T-helper 2 cell treated with Interferon-gamma antibody and Interleukin-4, amounts not matched to agents 5 μg/mL and 100 μg/mL, for 36 hours (primary cell): ENCODE measurements around the gene IFNA4.
"Not testable (repeated sequence)": the region's sequence is repeated elsewhere in the genome, so short reads cannot be mapped to it uniquely, and the experiment has no call there.

ENCODE experiments used
- DNase-seq: peaks from one replicate; pipeline ENCODE4 v3.0.0; 2021; ENCODE audit warnings: low spot score
- H3K27ac Mint-ChIP-seq: one replicate; pipeline ENCODE4 v1.8.0; 2021; ENCODE audit warnings: mild to moderate bottlenecking, mixed read lengths
- H3K27me3 Mint-ChIP-seq: one replicate; pipeline ENCODE4 v1.8.0; 2021; ENCODE audit warnings: low read depth, mixed read lengths
- H3K36me3 Mint-ChIP-seq: one replicate; pipeline ENCODE4 v1.8.0; 2021; ENCODE audit warnings: low read depth, mixed read lengths
- H3K4me1 Mint-ChIP-seq: one replicate; pipeline ENCODE4 v1.8.0; 2021; ENCODE audit warnings: low read depth, mixed read lengths
- H3K4me3 Mint-ChIP-seq: one replicate; pipeline ENCODE4 v1.8.0; 2022; ENCODE audit warnings: mild to moderate bottlenecking, moderate library complexity, mixed read lengths
- H3K9me3 Mint-ChIP-seq: one replicate; pipeline ENCODE4 v1.8.0; 2021; ENCODE audit warnings: mixed read lengths

IFNA4 gene

GRCh38 chr9:21194867-21195776, 7.7 kb upstream of the IFNA4 start:
- not testable (repeated sequence) for H3K4me1 Mint-ChIP-seq, DNase-seq, H3K36me3 Mint-ChIP-seq, H3K9me3 Mint-ChIP-seq, H3K27ac Mint-ChIP-seq
- Mint-ChIP-seq H3K4me3 (peak overlapping the region; percentile 49), H3K27me3 (peaks cover 16% of the 10 kb centered on the region)

- H3K36me3 Mint-ChIP-seq, H3K27ac Mint-ChIP-seq, H3K9me3 Mint-ChIP-seq, DNase-seq, H3K4me1 Mint-ChIP-seq: not testable (repeated sequence)
- Mint-ChIP-seq H3K4me3 (peak overlapping the region; percentile 27), H3K27me3 (peaks cover 21% of the 10 kb centered on the region)
Observed at GRCh38 chr9:21182810-21183736, 4.3 kb downstream of the IFNA4 start.

GRCh38 chr9:21174671-21175070, 12.7 kb downstream of the IFNA4 start:
- H3K27me3 Mint-ChIP-seq, result peaks cover 55% of the 10 kb centered on the region

GRCh38 chr9:21172156-21172555, 15.2 kb downstream of the IFNA4 start:
- peaks cover 5% of the 10 kb centered on the region for H3K4me1 Mint-ChIP-seq
- no peak overlapping the region for H3K4me3 Mint-ChIP-seq
- H3K36me3 Mint-ChIP-seq, result no peaks in the 10 kb centered on the region
- no peak for DNase-seq
- peaks cover 62% of the 10 kb centered on the region for H3K27me3 Mint-ChIP-seq
- no peaks in the 10 kb centered on the region for H3K9me3 Mint-ChIP-seq
- no peak overlapping the region for H3K27ac Mint-ChIP-seq

More at GRCh38 chr9:21174671-21175070, 12.7 kb downstream of the IFNA4 start:
- Mint-ChIP-seq H3K4me3 (no peak overlapping the region), H3K9me3 (no peaks in the 10 kb centered on the region), H3K4me1 (peaks cover 5% of the 10 kb centered on the region), H3K27ac (no peak overlapping the region), H3K36me3 (no peaks in the 10 kb centered on the region)
- no peak for DNase-seq

GRCh38 chr9:21171351-21171750, 16.0 kb downstream of the IFNA4 start:
- Mint-ChIP-seq H3K27me3 (peaks cover 62% of the 10 kb centered on the region), H3K4me1 (peaks cover 5% of the 10 kb centered on the region)

GRCh38 chr9:21166560-21166959, 20.8 kb downstream of the IFNA4 start, which contains the start of gene IFNA21:
Gene IFNA21 (minus strand): TSS chr9:21166660. CDS start chr9:21166612, 48 bp downstream.
- H3K27ac Mint-ChIP-seq, DNase-seq, H3K9me3 Mint-ChIP-seq, H3K4me3 Mint-ChIP-seq, H3K36me3 Mint-ChIP-seq: not testable (repeated sequence)
- Mint-ChIP-seq H3K27me3 (peaks cover 43% of the 10 kb centered on the region), H3K4me1 (peaks cover 18% of the 10 kb centered on the region)

More at GRCh38 chr9:21171351-21171750, 16.0 kb downstream of the IFNA4 start:
- no peak for DNase-seq
- no peaks in the 10 kb centered on the region for H3K36me3 Mint-ChIP-seq
- no peak overlapping the region for H3K4me3 Mint-ChIP-seq
- no peaks in the 10 kb centered on the region for H3K9me3 Mint-ChIP-seq
- no peak overlapping the region for H3K27ac Mint-ChIP-seq

GRCh38 chr9:21165516-21165915, 21.9 kb downstream of the IFNA4 start:
- Mint-ChIP-seq H3K4me3 (no peak overlapping the region), H3K4me1 (peaks cover 28% of the 10 kb centered on the region), H3K36me3 (peaks cover 9% of the 10 kb centered on the region), H3K9me3 (peaks cover 9% of the 10 kb centered on the region), H3K27ac (no peak overlapping the region), H3K27me3 (peaks cover 33% of the 10 kb centered on the region)
- DNase-seq, result no peak

GRCh38 chr9:21160178-21160577, 27.2 kb downstream of the IFNA4 start:
- H3K9me3 Mint-ChIP-seq, result peaks cover 28% of the 10 kb centered on the region
- H3K4me1 Mint-ChIP-seq, result peaks cover 58% of the 10 kb centered on the region
- peak overlapping the region; percentile 77 for H3K4me3 Mint-ChIP-seq
- DNase-seq, result peak; percentile 37
- no peaks in the 10 kb centered on the region for H3K27me3 Mint-ChIP-seq
- H3K36me3 Mint-ChIP-seq, result peaks cover 18% of the 10 kb centered on the region
- H3K27ac Mint-ChIP-seq, result peak overlapping the region; percentile 17

GRCh38 chr9:21155501-21155900, 31.9 kb downstream of the IFNA4 start:
- Mint-ChIP-seq H3K9me3 (peaks cover 19% of the 10 kb centered on the region), H3K4me1 (peaks cover 38% of the 10 kb centered on the region), H3K27me3 (peaks cover 11% of the 10 kb centered on the region), H3K27ac (no peak overlapping the region), H3K36me3 (peaks cover 9% of the 10 kb centered on the region), H3K4me3 (no peak overlapping the region)
- DNase-seq, result no peak

- Mint-ChIP-seq H3K4me3 (peak overlapping the region; percentile 7), H3K27ac (no peak overlapping the region), H3K27me3 (peaks cover 17% of the 10 kb centered on the region), H3K4me1 (peaks cover 28% of the 10 kb centered on the region), H3K36me3 (peaks cover 11% of the 10 kb centered on the region), H3K9me3 (peaks cover 19% of the 10 kb centered on the region)
- DNase-seq, result no peak
Observed at GRCh38 chr9:21154018-21154608, 33.3 kb downstream of the IFNA4 start.

GRCh38 chr9:21153336-21154017, 33.9 kb downstream of the IFNA4 start:
- Mint-ChIP-seq H3K27ac (no peak overlapping the region), H3K4me3 (no peak overlapping the region), H3K36me3 (peaks cover 10% of the 10 kb centered on the region), H3K27me3 (peaks cover 18% of the 10 kb centered on the region), H3K4me1 (peaks cover 24% of the 10 kb centered on the region), H3K9me3 (peaks cover 22% of the 10 kb centered on the region)
- no peak for DNase-seq

- H3K27ac Mint-ChIP-seq, result peak overlapping the region; percentile 87
- peak overlapping the region; percentile 48 for H3K4me3 Mint-ChIP-seq
Observed at GRCh38 chr9:21144603-21145002, 42.8 kb downstream of the IFNA4 start.

GRCh38 chr9:21141427-21141882, 45.9 kb downstream of the IFNA4 start, which contains the start of gene IFNW1:
Gene IFNW1 (minus strand): TSS chr9:21141832. CDS start chr9:21141570, 262 bp downstream.
- Mint-ChIP-seq H3K36me3 (peaks cover 20% of the 10 kb centered on the region), H3K4me1 (peaks cover 33% of the 10 kb centered on the region), H3K4me3 (no peak within 1 kb of the TSS), H3K27me3 (peaks cover 15% of the 10 kb centered on the region), H3K9me3 (peaks cover 26% of the 10 kb centered on the region), H3K27ac (no peak within 1 kb of the TSS)
- DNase-seq, result no peak

More at GRCh38 chr9:21144603-21145002, 42.8 kb downstream of the IFNA4 start:
- Mint-ChIP-seq H3K36me3 (peaks cover 37% of the 10 kb centered on the region), H3K27me3 (peaks cover 11% of the 10 kb centered on the region), H3K4me1 (peaks cover 35% of the 10 kb centered on the region), H3K9me3 (peaks cover 52% of the 10 kb centered on the region)
- DNase-seq, result no peak
